Measurements from ENCODE around the gene KDM4C.

Gene KDM4C

GRCh38 chr9:7148243-7148765 lies 390.5 kb downstream of the KDM4C start:
- no peak for DNase-seq
- H3K4me3 ChIP-seq (ENCODE audit: low read depth, low read length), result no peak overlapping the region
- TF ChIP-seq CTCF (IDR thresholded peaks at IDR 0.05; ENCODE audit: low read depth, low read length), result no peak
- no peaks in the 10 kb centered on the region for H3K36me3 ChIP-seq
- no peaks in the 10 kb centered on the region for H3K9me3 ChIP-seq
- no peaks in the 10 kb centered on the region for H3K4me1 ChIP-seq
- H3K27me3 ChIP-seq, result no peaks in the 10 kb centered on the region

- H3K27me3 ChIP-seq, result no peaks in the 10 kb centered on the region
- peaks cover 9% of the 10 kb centered on the region; the same call in 1 of the 2 replicates for H3K4me1 ChIP-seq
- no peak for TF ChIP-seq CTCF (IDR thresholded peaks at IDR 0.05; ENCODE audit: low read depth, low read length)
- no peak overlapping the region for H3K4me3 ChIP-seq (ENCODE audit: low read depth, low read length)
- no peak for DNase-seq
- no peaks in the 10 kb centered on the region for H3K36me3 ChIP-seq
- H3K9me3 ChIP-seq, result no peaks in the 10 kb centered on the region
Measured at GRCh38 chr9:7149258-7149657, 391.5 kb downstream of the KDM4C start.

- peaks cover 12% of the 10 kb centered on the region; the same call in 1 of the 2 replicates for H3K4me1 ChIP-seq
- no peak for TF ChIP-seq CTCF (IDR thresholded peaks at IDR 0.05; ENCODE audit: low read depth, low read length)
- H3K27me3 ChIP-seq, result no peaks in the 10 kb centered on the region
- H3K9me3 ChIP-seq, result no peaks in the 10 kb centered on the region
- no peaks in the 10 kb centered on the region for H3K36me3 ChIP-seq
- no peak for DNase-seq
- no peak overlapping the region for H3K4me3 ChIP-seq (ENCODE audit: low read depth, low read length)
Measured at GRCh38 chr9:7150153-7150890, 392.5 kb downstream of the KDM4C start.

- no peaks in the 10 kb centered on the region for H3K9me3 ChIP-seq
- no peak overlapping the region for H3K4me3 ChIP-seq (ENCODE audit: low read depth, low read length)
- H3K27me3 ChIP-seq, result no peaks in the 10 kb centered on the region
- TF ChIP-seq CTCF (IDR thresholded peaks at IDR 0.05; ENCODE audit: low read depth, low read length), result no peak
- no peaks in the 10 kb centered on the region for H3K36me3 ChIP-seq
- no peak for DNase-seq
- H3K4me1 ChIP-seq, result peaks cover 12% of the 10 kb centered on the region; the same call in 1 of the 2 replicates
Measured at GRCh38 chr9:7153134-7153533, 395.4 kb downstream of the KDM4C start.

- H3K36me3 ChIP-seq, result no peaks in the 10 kb centered on the region
- DNase-seq, result no peak
- H3K9me3 ChIP-seq, result no peaks in the 10 kb centered on the region
- peaks cover 12% of the 10 kb centered on the region; the same call in 1 of the 2 replicates for H3K4me1 ChIP-seq
- no peaks in the 10 kb centered on the region for H3K27me3 ChIP-seq
- H3K4me3 ChIP-seq (ENCODE audit: low read depth, low read length), result no peak overlapping the region
- no peak for TF ChIP-seq CTCF (IDR thresholded peaks at IDR 0.05; ENCODE audit: low read depth, low read length)
Measured at GRCh38 chr9:7153566-7153965, 395.8 kb downstream of the KDM4C start.

- H3K36me3 ChIP-seq, result no peaks in the 10 kb centered on the region
- H3K27me3 ChIP-seq, result no peaks in the 10 kb centered on the region
- H3K4me1 ChIP-seq, result peaks cover 12% of the 10 kb centered on the region; the same call in 1 of the 2 replicates
- no peaks in the 10 kb centered on the region for H3K9me3 ChIP-seq
- H3K4me3 ChIP-seq (ENCODE audit: low read depth, low read length), result no peak overlapping the region
- peak; percentile 46 for DNase-seq
- TF ChIP-seq CTCF (IDR thresholded peaks at IDR 0.05; ENCODE audit: low read depth, low read length), result no peak
Measured at GRCh38 chr9:7154003-7154619, 396.3 kb downstream of the KDM4C start.

Measured in BE2C (cell line).